HCT116 (cell line): Measurements from ENCODE around the gene DDB1.

ENCODE experiments used
- EZH2phosphoT487 ChIP-seq: fragments of 200-600 bp; IDR thresholded peaks from 2 replicates; pipeline ENCODE4 v1.6.1; 2018; ENCODE audit warnings: antibody characterized with exemption, borderline replicate concordance
- POLR2AphosphoS5 ChIP-seq: IDR thresholded peaks from 2 replicates; pipeline ENCODE4 v1.6.1; 2011; ENCODE audit warnings: mild to moderate bottlenecking, low read depth, low read length, moderate library complexity
- ZNF274 ChIP-seq: fragments of 200-500 bp; sonication (Bioruptor generic); IDR thresholded peaks from 2 replicates; pipeline ENCODE4 v1.6.1; 2014; ENCODE audit warnings: mild to moderate bottlenecking, low read depth, low read length, inconsistent platforms
- TF ChIP-seq, protein P1 (sequence below), 3 experiments: fragments of 200-600 bp in 1 of 3; sonication (generic) in 1 of 3; IDR thresholded peaks in 2 of 3; conservative IDR thresholded peaks in 1 of 3; 2 replicates each; pipeline ENCODE4 v1.5.1; 2012 to 2017; ENCODE audit warnings: low read depth in 2 of 3, low read length in 2 of 3, antibody characterized with exemption in 1 of 3, borderline replicate concordance in 1 of 3, control low read depth in 1 of 3, mild to moderate bottlenecking in 1 of 3, mixed read lengths in 1 of 3, mixed run types in 1 of 3, moderate library complexity in 1 of 3; ENCODE audit not compliant: insufficient read depth in 1 of 3

DNA sequence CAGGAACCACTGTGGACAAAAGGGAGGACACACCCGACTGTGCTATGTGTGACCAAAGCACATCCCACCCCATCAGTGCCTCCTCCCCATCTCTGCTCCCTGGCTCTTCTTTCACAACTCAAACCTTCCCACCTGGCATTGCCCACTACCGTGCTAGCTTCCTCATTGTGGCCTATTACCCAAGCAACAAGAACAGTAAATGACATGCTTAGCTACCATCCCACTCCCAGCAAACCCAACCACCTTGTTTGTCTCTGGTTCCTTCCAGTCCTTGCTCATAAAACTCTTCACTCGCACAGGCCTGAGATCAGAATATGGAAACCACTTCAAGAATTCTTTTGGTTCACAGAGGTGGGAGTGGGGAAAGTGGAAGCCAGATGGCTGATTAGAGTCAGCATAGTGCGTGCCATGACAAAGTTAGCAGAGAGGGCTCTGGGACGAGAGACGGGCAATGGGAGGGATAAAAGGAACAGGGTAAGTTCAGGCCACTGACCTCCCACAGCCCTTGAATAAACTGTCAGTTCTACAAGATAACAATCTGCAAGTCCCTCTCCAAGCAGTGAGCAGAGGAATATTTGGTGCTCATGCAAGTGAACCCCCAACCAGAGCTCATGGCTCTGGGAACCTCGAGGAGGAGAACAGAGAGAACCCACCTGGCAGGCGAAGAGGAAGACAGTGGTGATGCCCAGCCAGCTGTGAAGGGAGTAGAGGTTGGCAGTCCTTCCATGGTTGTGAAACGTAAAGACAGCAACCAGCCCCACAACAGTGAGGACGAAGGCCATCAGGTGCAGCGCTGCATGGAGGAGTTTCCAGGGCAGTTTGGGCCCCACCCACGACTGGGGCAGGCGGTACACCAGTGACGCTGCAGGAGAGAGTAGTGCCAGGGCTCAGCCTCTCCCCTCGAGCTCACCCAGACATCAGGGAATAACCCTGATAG, 20.5 kb upstream of the DDB1 start:
- TF ChIP-seq ZNF274 (no peak), POLR2AphosphoS5 (no peak), EZH2phosphoT487 (no peak)
- TF ChIP-seq, protein P1, sequence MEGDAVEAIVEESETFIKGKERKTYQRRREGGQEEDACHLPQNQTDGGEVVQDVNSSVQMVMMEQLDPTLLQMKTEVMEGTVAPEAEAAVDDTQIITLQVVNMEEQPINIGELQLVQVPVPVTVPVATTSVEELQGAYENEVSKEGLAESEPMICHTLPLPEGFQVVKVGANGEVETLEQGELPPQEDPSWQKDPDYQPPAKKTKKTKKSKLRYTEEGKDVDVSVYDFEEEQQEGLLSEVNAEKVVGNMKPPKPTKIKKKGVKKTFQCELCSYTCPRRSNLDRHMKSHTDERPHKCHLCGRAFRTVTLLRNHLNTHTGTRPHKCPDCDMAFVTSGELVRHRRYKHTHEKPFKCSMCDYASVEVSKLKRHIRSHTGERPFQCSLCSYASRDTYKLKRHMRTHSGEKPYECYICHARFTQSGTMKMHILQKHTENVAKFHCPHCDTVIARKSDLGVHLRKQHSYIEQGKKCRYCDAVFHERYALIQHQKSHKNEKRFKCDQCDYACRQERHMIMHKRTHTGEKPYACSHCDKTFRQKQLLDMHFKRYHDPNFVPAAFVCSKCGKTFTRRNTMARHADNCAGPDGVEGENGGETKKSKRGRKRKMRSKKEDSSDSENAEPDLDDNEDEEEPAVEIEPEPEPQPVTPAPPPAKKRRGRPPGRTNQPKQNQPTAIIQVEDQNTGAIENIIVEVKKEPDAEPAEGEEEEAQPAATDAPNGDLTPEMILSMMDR (IDR thresholded peaks at IDR 0.05 in 2 of 3, conservative IDR thresholded peaks at IDR 0.05 in 1 of 3; ENCODE audit: borderline replicate concordance in 1 of 3, insufficient read depth in 1 of 3, low read depth in 2 of 3, low read length in 2 of 3) = no peak
